H1 (cell line): Measurements from ENCODE around the gene DPF3. TPM values are rescaled to one million over a fixed set of nuclear protein-coding genes. Genes with fewer than 3 reads are reported as not detected.

Source experiments
- RAD21 ChIP-seq, 2 experiments: IDR thresholded peaks in 1 of 2; conservative IDR thresholded peaks in 1 of 2; 2 replicates each; pipeline ENCODE4 v1.6.1; 2011; ENCODE audit warnings: low read depth in 2 of 2, low read length in 2 of 2, improper control_type of control experiment in 1 of 2, inconsistent platforms in 1 of 2, mild to moderate bottlenecking in 1 of 2, moderate library complexity in 1 of 2
- polyA plus RNA-seq, 7 experiments: library from polyadenylated mRNA; depleted of rRNA in 3 of 7; stranded (reverse) in 5 of 7; unstranded in 2 of 7; fragments of >200 nt in 5 of 7; fragments of 200-250 nt in 2 of 7; gene quantifications; 1 replicate in 5 of 7; 2 replicates in 1 of 7; 4 replicates in 1 of 7; pipeline versions ENCODE4 v1.2.1 to v1.2.3, GENCODE V29; 2011 to 2013; ENCODE audit warnings: missing spikeins in 2 of 7, mixed read lengths in 2 of 7
- total RNA-seq: library from RNA; stranded (reverse); fragmentation: NEBNext Ultra II Directional; extraction: Animal tissue kit (Norgen Biotek cat#: 25700); gene quantifications from 2 replicates; pipeline ENCODE4 v1.2.1, GENCODE V29; 2021

Gene DPF3
- total and polyA plus RNA-seq, 2 of the 8 experiments (the other 6 are each of a cell fraction or from before 2014, with no cell fraction given), result 0.19 TPM; not detected in 1

- peak in 1 of 2 experiments; percentile 42; a peak in 3 of 4 replicates for TF ChIP-seq RAD21 (IDR thresholded peaks at IDR 0.05 in 1 of 2, conservative IDR thresholded peaks at IDR 0.05 in 1 of 2; ENCODE audit: low read depth in 2 of 2, low read length in 2 of 2)
These were observed 201.2 kb downstream of the DPF3 start (continued) for GRCh38 chr14:72692696-72693095.
